GM06990 (cell line): ENCODE measurements around the gene ZCCHC2.
A peak's percentile ranks its signal among the peaks of the same experiment; 100 is the strongest.

Source experiments
- DNase-seq: peaks from one replicate; pipeline ENCODE4 v3.0.0-alpha.2; 2011; ENCODE audit not compliant: insufficient read length; ENCODE audit errors: extremely low read depth
- H3K27me3 ChIP-seq: replicated peaks from 2 replicates; pipeline ENCODE4 v1.6.0; 2011; ENCODE audit warnings: low read length; ENCODE audit not compliant: control insufficient read depth, insufficient read depth
- H3K36me3 ChIP-seq: 2 replicates; pipeline ENCODE4 v1.5.1; 2011; ENCODE audit warnings: low read length; ENCODE audit not compliant: control insufficient read depth, insufficient read depth
- H3K4me3 ChIP-seq: replicated peaks from 2 replicates; pipeline ENCODE4 v1.5.1; 2011; ENCODE audit warnings: low read depth, mild to moderate bottlenecking, control low read depth, low read length
- TF ChIP-seq, protein P1 (sequence below): IDR thresholded peaks from 2 replicates; pipeline ENCODE4 v1.5.1; 2011; ENCODE audit warnings: low read length, control low read depth, mild to moderate bottlenecking, inconsistent platforms; ENCODE audit not compliant: insufficient read depth, poor library complexity, severe bottlenecking

ZCCHC2 gene

DNA sequence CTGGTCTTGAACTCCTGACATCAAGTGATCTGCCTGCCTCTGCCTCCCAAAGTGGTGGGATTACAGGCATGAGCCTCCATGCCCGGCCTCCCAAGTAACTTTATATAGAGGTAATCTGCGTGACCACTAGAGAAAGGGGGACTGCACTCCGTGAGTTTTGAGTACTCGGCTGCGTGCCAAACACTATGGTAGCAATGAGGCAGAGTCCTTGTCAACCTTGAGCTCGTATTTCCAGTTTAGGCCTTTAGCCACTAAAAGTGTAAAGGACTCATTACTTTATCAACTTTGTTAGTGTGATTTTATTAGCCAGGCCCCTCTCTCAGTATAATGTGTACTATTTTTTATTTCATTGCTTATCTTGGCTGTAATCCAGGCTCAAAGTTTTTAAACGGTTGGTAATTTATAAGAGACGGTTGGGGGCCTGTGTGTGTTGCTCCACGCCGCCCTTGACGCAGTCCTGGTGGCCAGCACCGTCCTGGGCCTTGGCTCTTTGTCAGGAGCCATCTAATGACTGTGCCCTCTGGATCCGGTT is 56.2 kb downstream of the ZCCHC2 start:
- H3K27me3 ChIP-seq, result no peaks in the 10 kb centered on the region
- DNase-seq, result no peak
- TF ChIP-seq, protein P1, sequence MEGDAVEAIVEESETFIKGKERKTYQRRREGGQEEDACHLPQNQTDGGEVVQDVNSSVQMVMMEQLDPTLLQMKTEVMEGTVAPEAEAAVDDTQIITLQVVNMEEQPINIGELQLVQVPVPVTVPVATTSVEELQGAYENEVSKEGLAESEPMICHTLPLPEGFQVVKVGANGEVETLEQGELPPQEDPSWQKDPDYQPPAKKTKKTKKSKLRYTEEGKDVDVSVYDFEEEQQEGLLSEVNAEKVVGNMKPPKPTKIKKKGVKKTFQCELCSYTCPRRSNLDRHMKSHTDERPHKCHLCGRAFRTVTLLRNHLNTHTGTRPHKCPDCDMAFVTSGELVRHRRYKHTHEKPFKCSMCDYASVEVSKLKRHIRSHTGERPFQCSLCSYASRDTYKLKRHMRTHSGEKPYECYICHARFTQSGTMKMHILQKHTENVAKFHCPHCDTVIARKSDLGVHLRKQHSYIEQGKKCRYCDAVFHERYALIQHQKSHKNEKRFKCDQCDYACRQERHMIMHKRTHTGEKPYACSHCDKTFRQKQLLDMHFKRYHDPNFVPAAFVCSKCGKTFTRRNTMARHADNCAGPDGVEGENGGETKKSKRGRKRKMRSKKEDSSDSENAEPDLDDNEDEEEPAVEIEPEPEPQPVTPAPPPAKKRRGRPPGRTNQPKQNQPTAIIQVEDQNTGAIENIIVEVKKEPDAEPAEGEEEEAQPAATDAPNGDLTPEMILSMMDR, result no peak
- H3K36me3 ChIP-seq, result peaks cover 14% of the 10 kb centered on the region
- no peak overlapping the region for H3K4me3 ChIP-seq

- peaks cover 3% of the 10 kb centered on the region for H3K36me3 ChIP-seq
- no peak overlapping the region for H3K4me3 ChIP-seq
- TF ChIP-seq, protein P1, result no peak
- no peaks in the 10 kb centered on the region for H3K27me3 ChIP-seq
- DNase-seq, result no peak
Measured at GRCh38 chr18:62583376-62583775, 60.6 kb downstream of the ZCCHC2 start.

GRCh38 chr18:62584241-62585120 is 61.7 kb downstream of the ZCCHC2 start:
- Histone ChIP-seq H3K36me3 (no peaks in the 10 kb centered on the region), H3K4me3 (no peak overlapping the region), H3K27me3 (no peaks in the 10 kb centered on the region)
- DNase-seq, result peak; percentile 58
- TF ChIP-seq, protein P1, result peak; percentile 98

DNA sequence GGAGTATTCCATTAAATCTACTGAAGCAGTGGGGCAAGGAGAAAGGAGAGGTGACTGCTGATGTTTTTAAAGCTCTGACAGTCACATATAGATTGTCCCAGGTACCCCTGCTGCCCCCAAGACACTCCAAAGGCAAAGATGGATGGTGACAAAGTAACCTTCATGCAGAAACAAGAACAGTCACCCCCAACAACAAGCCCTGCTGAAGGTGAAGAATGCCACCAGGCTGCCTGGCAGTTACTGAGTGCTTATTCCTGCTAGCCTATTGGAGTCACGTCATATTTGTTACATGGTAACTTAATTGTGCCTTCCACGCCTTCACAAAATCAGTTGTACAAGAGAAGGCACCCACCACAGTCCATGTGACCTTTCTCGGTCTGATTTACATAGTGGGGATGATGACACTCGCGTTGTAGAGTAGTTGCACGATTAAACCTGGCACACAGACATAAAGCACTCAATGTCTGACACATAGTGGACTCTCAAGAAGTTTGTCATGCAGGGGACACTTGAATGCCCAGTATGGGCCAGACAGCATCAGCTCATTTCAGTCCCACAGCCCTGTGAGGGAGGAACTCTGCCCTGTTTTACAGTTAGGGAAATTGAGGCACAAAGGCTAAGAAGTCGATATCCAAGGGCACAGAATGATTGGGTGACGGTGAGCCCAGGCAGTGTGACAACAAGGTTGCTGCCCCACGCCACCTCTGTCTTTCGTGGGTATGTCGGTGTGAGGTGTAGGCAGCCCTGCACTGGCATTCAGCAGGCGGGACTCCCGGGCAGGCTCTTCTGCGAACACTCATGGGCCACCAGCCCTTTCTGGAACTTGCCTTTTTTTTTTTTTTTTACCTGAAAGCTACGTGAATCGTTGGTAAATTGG is 62.7 kb downstream of the ZCCHC2 start:
- H3K4me3 ChIP-seq, result no peak overlapping the region
- DNase-seq, result no peak
- TF ChIP-seq, protein P1, result no peak
- H3K27me3 ChIP-seq, result no peaks in the 10 kb centered on the region
- H3K36me3 ChIP-seq, result no peaks in the 10 kb centered on the region

DNA sequence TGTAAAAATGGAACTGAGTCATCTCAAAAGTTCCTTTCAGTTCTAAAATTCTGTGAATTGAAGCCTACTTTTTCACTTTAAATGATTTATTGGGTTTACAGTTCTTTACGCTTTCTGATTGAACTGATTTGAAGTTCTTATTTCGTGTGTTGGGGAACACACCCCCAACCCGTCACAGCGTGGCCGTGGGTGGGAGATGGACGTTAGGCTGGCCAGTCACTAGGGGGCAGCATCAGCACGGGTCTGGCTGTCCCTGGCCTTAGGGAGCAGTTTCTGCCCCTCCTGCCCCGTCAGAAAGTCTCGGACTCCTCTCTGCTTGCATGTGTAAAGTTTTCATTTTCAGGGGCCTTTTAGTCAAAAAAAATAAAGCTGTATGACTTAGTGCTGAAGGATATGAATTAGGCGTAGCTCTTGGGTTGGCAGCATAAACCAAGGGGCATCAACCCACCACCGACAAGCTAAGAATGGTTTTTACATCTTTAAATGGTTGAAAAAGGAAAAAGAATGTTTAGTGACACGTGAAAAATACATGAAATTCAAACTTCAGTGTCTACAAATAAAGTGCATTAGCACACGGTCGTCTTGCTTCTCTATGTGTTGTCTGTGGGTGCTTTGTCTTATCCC is 63.4 kb downstream of the ZCCHC2 start:
- Histone ChIP-seq H3K27me3 (no peaks in the 10 kb centered on the region), H3K36me3 (no peaks in the 10 kb centered on the region), H3K4me3 (no peak overlapping the region)
- peak; percentile 51 for DNase-seq
- TF ChIP-seq, protein P1, result peak; percentile 95
